Progenitor cell of endocrine pancreas (in vitro differentiated cells): ENCODE data around the gene CASD1. TPM values are rescaled to one million over a fixed set of nuclear protein-coding genes. Genes with fewer than 3 reads are reported as not detected.

Experiments
- DNase-seq: peaks from one replicate; pipeline ENCODE4 v3.0.0; 2021; ENCODE audit warnings: low spot score; ENCODE audit not compliant: unreplicated experiment
- H3K27ac Mint-ChIP-seq: 2 replicates; pipeline ENCODE4 v1.8.0; 2021; ENCODE audit warnings: mild to moderate bottlenecking, moderate library complexity, mixed read lengths
- H3K27me3 Mint-ChIP-seq: 2 replicates; pipeline ENCODE4 v1.8.0; 2021; ENCODE audit warnings: mixed read lengths
- H3K36me3 Mint-ChIP-seq: 2 replicates; pipeline ENCODE4 v1.8.0; 2022; ENCODE audit warnings: mixed read lengths; ENCODE audit not compliant: insufficient read depth
- H3K4me1 Mint-ChIP-seq: 2 replicates; pipeline ENCODE4 v1.8.0; 2021; ENCODE audit warnings: low read depth, mixed read lengths
- H3K4me3 Mint-ChIP-seq: 2 replicates; pipeline ENCODE4 v1.8.0; 2021; ENCODE audit warnings: low read depth, mild to moderate bottlenecking, moderate library complexity, mixed read lengths
- H3K9me3 Mint-ChIP-seq: 2 replicates; pipeline ENCODE4 v1.8.0; 2021; ENCODE audit warnings: low read depth, mixed read lengths
- CTCF ChIP-seq: fragments of 200-600 bp; sonication (generic); IDR thresholded peaks from one replicate; pipeline ENCODE4 v1.5.0; 2021; ENCODE audit warnings: antibody characterized with exemption, mild to moderate bottlenecking; ENCODE audit not compliant: unreplicated experiment
- total RNA-seq: library from RNA; stranded (reverse); gene quantifications from 2 replicates; pipeline ENCODE4 v1.2.1, GENCODE V29; 2021

The CASD1 gene
- total RNA-seq, 1 donor from 2014 or later: 46.5 TPM

DNA sequence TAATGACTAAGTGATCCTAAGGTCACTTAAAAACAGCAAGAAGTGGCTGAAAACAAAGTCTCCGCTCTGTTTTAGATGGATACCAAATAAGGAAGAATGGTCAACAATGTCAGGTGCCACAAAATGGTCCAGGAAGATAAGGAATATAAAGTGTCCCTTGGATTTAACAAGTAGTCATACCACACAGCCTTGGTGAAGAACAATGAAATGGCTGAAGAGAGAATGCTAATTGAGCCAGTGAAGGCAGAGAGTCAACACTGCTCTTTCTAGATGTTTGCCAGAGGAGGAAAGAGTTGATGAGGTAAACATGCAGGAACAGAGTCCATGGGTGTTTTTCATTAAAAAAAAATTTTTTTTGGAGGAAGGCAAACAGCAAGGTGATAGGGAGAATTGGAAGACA lies 2.1 kb upstream of the CASD1 start:
- Mint-ChIP-seq H3K4me1 (peaks cover 24% of the 10 kb centered on the region), H3K36me3 (no peaks in the 10 kb centered on the region), H3K4me3 (no peak overlapping the region), H3K27ac (no peak overlapping the region), H3K9me3 (no peaks in the 10 kb centered on the region), H3K27me3 (no peaks in the 10 kb centered on the region)
- no peak for DNase-seq
- no peak for TF ChIP-seq CTCF

- Mint-ChIP-seq H3K4me3 (peak overlapping the region; percentile 79), H3K4me1 (peaks cover 29% of the 10 kb centered on the region), H3K27ac (no peak overlapping the region), H3K9me3 (no peaks in the 10 kb centered on the region), H3K36me3 (no peaks in the 10 kb centered on the region), H3K27me3 (no peaks in the 10 kb centered on the region)
- DNase-seq: no peak
- TF ChIP-seq CTCF: no peak
These were observed 1.6 kb upstream of the CASD1 start for GRCh38 chr7:94507962-94508361.

- peaks cover 42% of the 10 kb centered on the region for H3K4me1 Mint-ChIP-seq
- DNase-seq: peak; percentile 54
- TF ChIP-seq CTCF: peak; percentile 28
- no peaks in the 10 kb centered on the region for H3K36me3 Mint-ChIP-seq
- H3K4me3 Mint-ChIP-seq: peak overlapping the region; percentile 79
- H3K27ac Mint-ChIP-seq: peak overlapping the region; percentile 93
- H3K9me3 Mint-ChIP-seq: no peaks in the 10 kb centered on the region
- no peaks in the 10 kb centered on the region for H3K27me3 Mint-ChIP-seq
These were observed 425 bp downstream of the CASD1 start for GRCh38 chr7:94509887-94510581.

- Mint-ChIP-seq H3K9me3 (no peaks in the 10 kb centered on the region), H3K27ac (peak overlapping the region; percentile 93), H3K4me1 (peaks cover 48% of the 10 kb centered on the region), H3K27me3 (no peaks in the 10 kb centered on the region), H3K4me3 (peak overlapping the region; percentile 78), H3K36me3 (peaks cover 1% of the 10 kb centered on the region)
- DNase-seq: no peak
- TF ChIP-seq CTCF: no peak
These were observed 1.2 kb downstream of the CASD1 start for GRCh38 chr7:94510582-94511496.

- DNase-seq: no peak
- Mint-ChIP-seq H3K4me1 (peaks cover 54% of the 10 kb centered on the region), H3K27me3 (no peaks in the 10 kb centered on the region), H3K4me3 (peak overlapping the region; percentile 78), H3K27ac (peak overlapping the region; percentile 93), H3K36me3 (peaks cover 1% of the 10 kb centered on the region), H3K9me3 (no peaks in the 10 kb centered on the region)
- TF ChIP-seq CTCF: no peak
These were observed 2.1 kb downstream of the CASD1 start for GRCh38 chr7:94511718-94512117.
